Measurements from ENCODE around the gene RUFY3. TPM values are rescaled to one million over a fixed set of nuclear protein-coding genes. Genes with fewer than 3 reads are reported as not detected.
"Not testable (repeated sequence)": the region's sequence is repeated elsewhere in the genome, so short reads cannot be mapped to it uniquely, and the experiment has no call there.

Gene RUFY3
- total and polyA plus RNA-seq, 4 donors, result 17.2 to 122 (median 43.2) TPM

- Histone ChIP-seq H3K27ac (ENCODE audit: low read depth in 1 of 2, low read length in 1 of 2) (peak overlapping the region; percentile 73 to 84), H3K9ac (ENCODE audit: insufficient read depth in 1 of 2, low read length in 2 of 2) (peak overlapping the region in 1 of 2 donors; percentile 77), H3K27me3 (ENCODE audit: control insufficient read depth in 3 of 3, insufficient read depth in 3 of 3, low read length in 2 of 3) (no peaks in the 10 kb centered on the region), H3K9me3 (ENCODE audit: control insufficient read depth in 4 of 4, insufficient read depth in 3 of 4, low read length in 3 of 4) (no peaks in the 10 kb centered on the region), H3K4me3 (peak overlapping the region; percentile 21), H3K4me1 (ENCODE audit: control insufficient read depth in 5 of 5, insufficient read depth in 5 of 5, low read length in 5 of 5) (peaks cover 0 to 22% (median 3%) of the 10 kb centered on the region in 5 donors), H3K36me3 (ENCODE audit: control insufficient read depth in 4 of 4, insufficient read depth in 4 of 4, low read length in 4 of 4) (no peaks in the 10 kb centered on the region)
- TF ChIP-seq CTCF (IDR thresholded peaks at IDR 0.05; ENCODE audit: control extremely low read depth, extremely low read depth), result no peak
- peak in 2 of 3 donors; percentile 64 to 71 for DNase-seq
- 0 to 1% methylated on average over 5 of the region's 5 CpGs for WGBS, 2 donors
- ATAC-seq (ENCODE audit: insufficient read depth, low FRiP score), result peak; percentile 82
Measured at GRCh38 chr4:70734168-70734954, 12.6 kb downstream of the RUFY3 start.

- Histone ChIP-seq H3K36me3 (ENCODE audit: control insufficient read depth in 4 of 4, insufficient read depth in 4 of 4, low read length in 4 of 4) (no peaks in the 10 kb centered on the region), H3K4me1 (ENCODE audit: control insufficient read depth in 5 of 5, insufficient read depth in 5 of 5, low read length in 5 of 5) (peaks cover 0 to 23% (median 3%) of the 10 kb centered on the region in 5 donors), H3K9ac (ENCODE audit: insufficient read depth in 1 of 2, low read length in 2 of 2) (peak overlapping the region in 1 of 2 donors; percentile 77), H3K9me3 (ENCODE audit: control insufficient read depth in 4 of 4, insufficient read depth in 3 of 4, low read length in 3 of 4) (no peaks in the 10 kb centered on the region), H3K27ac (ENCODE audit: low read depth in 1 of 2, low read length in 1 of 2) (peak overlapping the region; percentile 16 to 81), H3K4me3 (no peak overlapping the region), H3K27me3 (ENCODE audit: control insufficient read depth in 3 of 3, insufficient read depth in 3 of 3, low read length in 2 of 3) (no peaks in the 10 kb centered on the region)
- DNase-seq (no peak), ATAC-seq (ENCODE audit: insufficient read depth, low FRiP score) (no peak)
- TF ChIP-seq CTCF (IDR thresholded peaks at IDR 0.05; ENCODE audit: control extremely low read depth, extremely low read depth), result no peak
- 4 to 13% methylated on average over 3 of the region's 3 CpGs for WGBS, 2 donors
Measured at GRCh38 chr4:70734971-70735370, 13.2 kb downstream of the RUFY3 start.

- 39 to 52% methylated on average over 2 of the region's 2 CpGs for WGBS, 2 donors
- H3K27me3 ChIP-seq (ENCODE audit: control insufficient read depth in 3 of 3, insufficient read depth in 3 of 3, low read length in 2 of 3); H3K27ac ChIP-seq (ENCODE audit: low read depth in 1 of 2, low read length in 1 of 2); H3K36me3 ChIP-seq (ENCODE audit: control insufficient read depth in 4 of 4, insufficient read depth in 4 of 4, low read length in 4 of 4); H3K9me3 ChIP-seq (ENCODE audit: control insufficient read depth in 4 of 4, insufficient read depth in 3 of 4, low read length in 3 of 4); H3K4me3 ChIP-seq; H3K9ac ChIP-seq (ENCODE audit: insufficient read depth in 1 of 2, low read length in 2 of 2); DNase-seq: not testable (repeated sequence)
- H3K4me1 ChIP-seq (ENCODE audit: control insufficient read depth in 5 of 5, insufficient read depth in 5 of 5, low read length in 5 of 5), result peaks cover 0 to 22% (median 3%) of the 10 kb centered on the region in 5 donors
- ATAC-seq (ENCODE audit: insufficient read depth, low FRiP score), result peak; percentile 42
Measured at GRCh38 chr4:70735915-70736314, 14.2 kb downstream of the RUFY3 start.

- WGBS, 2 donors, result 38 to 75% methylated on average over 1 of the region's 1 CpG
- DNase-seq, result no peak
- H3K4me3 ChIP-seq, result no peak overlapping the region
- no peak for TF ChIP-seq CTCF (IDR thresholded peaks at IDR 0.05; ENCODE audit: control extremely low read depth, extremely low read depth)
- H3K27me3 ChIP-seq (ENCODE audit: control insufficient read depth in 3 of 3, insufficient read depth in 3 of 3, low read length in 2 of 3), result no peaks in the 10 kb centered on the region
- ATAC-seq (ENCODE audit: insufficient read depth, low FRiP score), result no peak
- peaks cover 0 to 33% (median 3%) of the 10 kb centered on the region in 5 donors for H3K4me1 ChIP-seq (ENCODE audit: control insufficient read depth in 5 of 5, insufficient read depth in 5 of 5, low read length in 5 of 5)
- H3K36me3 ChIP-seq (ENCODE audit: control insufficient read depth in 4 of 4, insufficient read depth in 4 of 4, low read length in 4 of 4), result no peaks in the 10 kb centered on the region
- H3K9me3 ChIP-seq (ENCODE audit: control insufficient read depth in 4 of 4, insufficient read depth in 3 of 4, low read length in 3 of 4), result no peaks in the 10 kb centered on the region
- no peak overlapping the region for H3K27ac ChIP-seq (ENCODE audit: low read depth in 1 of 2, low read length in 1 of 2)
- H3K9ac ChIP-seq (ENCODE audit: insufficient read depth in 1 of 2, low read length in 2 of 2), result no peak overlapping the region
Measured at GRCh38 chr4:70737006-70737405, 15.2 kb downstream of the RUFY3 start.

Data from lung (tissue), 12 donors.